HG03159 (cell line): ENCODE data around the gene TDP2.
A peak's percentile ranks its signal among the peaks of the same experiment; 100 is the strongest.

Experiments used
- ATAC-seq: cut with Tn5 transposase; IDR thresholded peaks from one replicate; pipeline ENCODE4 v1.9.1; 2021; ENCODE audit warnings: mild to moderate bottlenecking, moderate library complexity; ENCODE audit not compliant: unreplicated experiment

The TDP2 gene

DNA sequence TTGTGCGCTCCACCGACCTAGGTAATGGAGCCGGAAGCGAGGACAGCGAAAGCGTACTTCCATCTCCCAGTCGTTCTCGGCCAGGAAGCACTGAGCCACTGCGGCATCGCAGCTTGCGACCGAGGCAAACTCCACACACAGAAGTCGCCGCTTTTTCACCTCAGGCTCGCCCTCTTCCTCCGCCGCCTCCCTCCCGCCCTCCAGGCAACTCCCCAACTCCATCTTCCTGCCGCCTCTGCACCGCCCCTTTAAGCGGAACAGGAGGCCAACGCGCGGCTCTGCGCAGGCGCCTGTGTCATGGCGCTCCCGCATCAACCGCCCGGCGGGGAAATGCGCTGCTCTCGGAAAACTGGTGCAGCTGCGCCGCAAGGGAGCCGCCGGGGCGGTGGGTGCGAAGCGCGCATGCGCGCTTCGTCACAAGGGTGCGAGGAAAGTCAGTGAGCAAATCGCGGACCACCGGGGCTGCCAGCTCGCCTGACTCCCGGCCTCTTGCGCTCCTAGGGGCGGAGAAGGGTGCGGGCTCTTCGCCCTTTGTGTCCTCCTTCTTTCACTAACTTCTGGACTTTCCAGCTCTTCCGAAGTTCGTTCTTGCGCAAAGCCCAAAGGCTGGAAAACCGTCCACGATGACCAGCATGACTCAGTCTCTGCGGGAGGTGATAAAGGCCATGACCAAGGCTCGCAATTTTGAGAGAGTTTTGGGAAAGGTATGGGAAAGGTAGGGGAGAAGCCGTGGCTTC is at the start of gene TDP2, which contains the start of gene ACOT13:
Gene TDP2, minus strand, starts transcription at position 259 of the 737 bp plus-strand sequence. Its CDS starts 37 bp downstream, at position 222.
Gene ACOT13, plus strand, starts transcription at position 437 of the 737 bp plus-strand sequence. Its CDS starts 187 bp downstream, at position 624.
- ATAC-seq: peak; percentile 95

GRCh38 chr6:24710519-24711303 is 44.0 kb upstream of the TDP2 start:
- ATAC-seq: no peak

DNA sequence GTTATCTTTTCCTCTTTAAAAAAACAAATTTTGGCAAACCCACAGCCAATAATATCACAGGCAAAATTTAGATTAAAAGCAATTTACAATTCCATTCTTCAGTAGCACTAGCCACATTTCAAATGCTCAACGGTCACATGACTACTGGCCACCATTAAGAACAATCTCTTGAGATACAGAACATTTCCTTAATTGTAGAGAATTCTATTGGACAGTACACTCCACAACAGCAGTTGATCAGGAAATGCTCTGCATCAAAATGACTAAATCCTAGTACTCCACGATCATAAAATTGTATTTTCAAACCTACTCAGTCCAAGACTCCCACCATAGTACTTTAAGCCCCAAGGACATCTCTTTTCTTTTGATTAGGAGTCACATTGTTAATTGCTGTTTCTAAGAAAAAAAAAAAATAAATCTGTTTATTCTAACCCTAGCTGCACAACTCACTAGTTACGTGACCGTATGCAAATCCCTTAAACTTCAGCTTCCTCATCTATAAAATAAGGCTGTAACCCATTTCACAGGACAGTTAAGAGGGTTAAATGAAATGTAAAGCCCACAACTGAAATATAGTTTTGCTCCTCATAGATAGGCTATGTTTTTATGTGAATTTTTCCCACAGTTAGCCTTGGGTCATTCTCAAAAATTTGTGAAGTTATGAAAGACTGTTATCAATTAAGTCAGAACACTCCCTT is 42.5 kb upstream of the TDP2 start:
- ATAC-seq: no peak

- ATAC-seq: no peak
Observed at GRCh38 chr6:24708612-24709011, 41.9 kb upstream of the TDP2 start.

DNA sequence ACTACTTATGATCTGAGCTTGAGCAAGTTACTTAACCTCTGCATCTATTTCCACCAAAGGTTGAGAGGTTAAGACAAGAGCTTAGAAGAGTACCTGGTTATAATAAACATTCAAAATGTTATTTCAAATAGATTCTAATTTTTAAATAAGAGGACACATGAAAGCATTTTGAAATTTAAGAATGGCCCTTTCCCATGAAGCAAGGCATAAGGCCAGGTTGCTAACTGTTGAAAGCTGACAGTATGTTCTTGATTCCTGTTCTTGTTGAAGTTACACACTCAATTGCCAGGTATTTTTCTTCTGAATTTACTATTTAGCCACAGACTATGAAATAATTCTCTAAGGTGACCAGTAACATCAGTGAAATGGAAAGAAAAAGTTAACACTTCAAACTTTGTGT is 37.8 kb upstream of the TDP2 start:
- no peak for ATAC-seq

- ATAC-seq: no peak
Observed at GRCh38 chr6:24702720-24703282, 36.1 kb upstream of the TDP2 start.

DNA sequence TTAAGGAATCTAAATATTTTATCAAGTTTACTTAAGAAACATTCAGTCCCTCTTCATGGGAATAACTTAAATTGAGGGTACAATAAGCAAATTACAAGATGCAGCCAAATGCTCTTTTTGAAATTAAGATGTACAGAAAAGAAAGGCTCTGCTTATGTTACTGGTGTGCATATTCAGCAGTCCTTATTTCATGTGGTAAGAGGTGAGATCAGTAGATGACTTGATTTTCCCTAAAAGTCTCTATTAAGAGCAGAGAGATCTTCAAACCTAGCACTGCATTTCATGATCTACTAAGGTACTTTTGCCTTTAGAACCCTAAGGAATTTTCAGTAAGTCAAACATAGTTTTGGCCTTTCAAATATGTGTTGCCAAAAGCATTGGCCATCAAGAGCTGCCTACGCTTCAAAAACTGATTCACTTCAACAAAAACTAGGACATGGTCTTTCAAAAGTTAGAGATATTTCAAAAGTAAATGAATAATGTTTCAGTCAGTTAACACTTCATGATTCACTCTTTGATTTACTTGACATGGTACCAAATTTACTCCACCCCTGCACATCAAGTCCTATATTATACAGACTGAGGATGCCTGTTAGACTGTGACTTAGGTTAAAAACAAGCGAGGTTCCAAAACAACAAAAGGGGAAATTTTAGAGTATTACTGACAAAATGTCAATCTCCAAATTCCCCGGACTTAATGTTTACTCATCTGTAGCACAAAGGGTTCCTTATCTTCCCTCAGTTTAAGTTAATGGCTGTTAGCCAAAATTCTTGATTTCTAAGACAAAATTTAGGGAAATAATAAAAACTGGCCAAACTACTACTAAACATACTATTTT is 33.0 kb upstream of the TDP2 start:
- ATAC-seq: no peak

DNA sequence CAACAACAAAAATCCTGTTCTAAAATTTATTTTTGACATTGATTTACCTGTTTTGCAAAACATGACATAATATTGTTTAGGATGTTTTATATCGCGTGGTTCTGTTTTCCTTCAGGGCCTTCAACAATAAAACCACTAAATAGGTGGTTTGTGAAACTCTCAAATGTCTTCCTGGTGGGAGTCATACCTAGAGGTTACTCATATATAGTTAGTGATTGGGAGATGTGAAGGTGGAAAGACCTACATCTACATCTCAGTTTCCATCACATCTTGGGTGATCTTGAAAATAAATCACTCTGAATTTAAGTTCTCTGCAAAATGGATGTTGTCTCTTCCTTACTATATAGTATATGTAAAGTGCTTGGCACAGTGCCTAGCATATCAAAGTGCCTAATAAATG is 29.4 kb upstream of the TDP2 start:
- no peak for ATAC-seq

DNA sequence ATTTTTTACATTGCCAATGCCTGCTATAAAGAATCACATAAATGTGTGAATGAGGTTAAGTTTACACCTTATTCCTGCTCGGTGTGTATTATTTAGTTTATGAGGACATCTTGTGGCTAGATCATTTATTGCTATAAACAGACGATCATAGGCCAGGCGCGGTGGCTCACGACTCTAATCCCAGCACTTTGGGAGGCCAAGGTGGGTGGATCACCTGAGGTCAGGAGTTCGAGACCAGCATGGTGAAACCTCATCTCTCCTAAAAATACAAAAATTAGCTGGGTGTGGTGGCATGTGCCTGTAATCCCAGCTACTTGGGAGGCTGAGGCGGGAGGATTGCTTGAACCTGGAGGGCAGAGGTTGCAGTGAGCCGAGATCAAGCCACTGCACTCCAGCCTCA is 28.9 kb upstream of the TDP2 start:
- peak; percentile 59 for ATAC-seq

- ATAC-seq: no peak
Observed at GRCh38 chr6:24694198-24694597, 27.5 kb upstream of the TDP2 start.

- ATAC-seq: no peak
Observed at GRCh38 chr6:24692848-24693592, 26.3 kb upstream of the TDP2 start.

GRCh38 chr6:24692415-24692814 is 25.7 kb upstream of the TDP2 start:
- ATAC-seq: no peak

- ATAC-seq: no peak
Observed at GRCh38 chr6:24692003-24692402, 25.3 kb upstream of the TDP2 start.

- ATAC-seq: no peak
Observed at GRCh38 chr6:24691550-24691949, 24.9 kb upstream of the TDP2 start.

- no peak for ATAC-seq
Observed at GRCh38 chr6:24690593-24690992, 23.9 kb upstream of the TDP2 start.

DNA sequence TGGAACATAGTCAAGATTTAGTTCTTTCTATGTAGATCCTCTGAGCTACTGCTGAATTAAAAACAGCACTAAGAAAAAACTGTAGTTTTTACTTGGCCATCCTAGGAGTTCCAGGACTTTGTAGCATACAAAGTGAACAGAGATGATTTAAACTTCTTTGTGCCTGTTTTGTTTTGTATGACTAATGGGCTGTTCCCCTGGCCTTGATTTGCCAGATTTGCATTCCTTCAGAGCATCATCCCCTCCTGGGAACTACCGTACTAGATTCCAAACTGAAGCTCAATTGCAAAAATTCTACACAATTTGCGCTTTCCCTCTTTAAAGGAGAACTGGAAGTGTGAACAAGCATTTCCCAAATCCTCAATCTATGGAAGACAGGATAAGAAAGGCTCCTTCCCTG is 23.3 kb upstream of the TDP2 start:
- ATAC-seq: no peak

DNA sequence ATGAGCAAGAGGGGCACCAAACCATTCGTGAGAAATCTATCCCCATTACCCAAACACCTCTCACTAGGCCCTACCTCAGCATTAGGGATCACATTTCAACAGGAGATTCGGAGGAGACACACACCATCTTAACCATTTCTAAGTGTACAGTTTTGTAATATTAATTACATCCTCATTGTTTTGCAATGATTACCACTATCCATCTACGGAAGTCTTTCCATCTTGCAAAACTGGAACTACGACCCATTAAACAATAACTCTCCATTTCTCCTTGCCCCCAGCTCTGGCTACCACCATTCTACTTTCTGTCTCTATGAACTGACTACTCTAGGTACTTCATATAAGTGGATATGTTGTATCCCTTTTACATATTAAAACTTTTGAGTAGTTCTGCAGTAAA is 20.2 kb upstream of the TDP2 start:
- no peak for ATAC-seq

DNA sequence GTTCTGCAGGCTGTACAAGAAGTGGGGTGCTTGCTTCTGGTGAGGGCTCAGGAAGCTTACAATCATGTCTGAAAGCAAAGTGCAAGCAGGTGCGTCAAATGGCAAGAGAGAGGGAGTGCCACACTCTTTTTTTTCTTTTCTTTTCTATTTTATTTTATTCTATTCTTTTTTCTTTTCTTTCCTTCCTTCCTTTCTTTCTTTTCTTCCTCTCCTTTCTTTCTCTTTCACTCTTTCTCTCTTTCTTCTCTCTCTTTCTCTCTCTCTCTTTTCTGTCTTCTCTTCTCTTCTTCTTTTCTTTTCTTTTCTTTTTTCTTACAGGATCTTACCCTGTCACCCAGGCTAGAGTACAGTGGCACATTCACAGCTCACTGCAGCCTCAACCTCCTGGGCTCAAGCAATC is 19.7 kb upstream of the TDP2 start:
- no peak for ATAC-seq
